Left hindlimb (tissue), 1 donor: ENCODE data around the gene ZFP90.
"Not testable (repeated sequence)": the region's sequence is repeated elsewhere in the genome, so short reads cannot be mapped to it uniquely, and the experiment has no call there.

Experiments used
- DNase-seq: peaks from one replicate; pipeline ENCODE4 v3.0.0-alpha.2; 2018

Gene ZFP90

GRCh38 chr16:68538880-68539701 lies at the start of gene ZFP90:
TSS of gene ZFP90 (plus strand) at chr16:68539291. CDS start at chr16:68539793, 502 bp downstream.
- DNase-seq: peak; percentile 92

GRCh38 chr16:68490358-68490757 lies 48.7 kb upstream of the ZFP90 start:
- no peak for DNase-seq

- DNase-seq: no peak
These were observed 48.1 kb upstream of the ZFP90 start for GRCh38 chr16:68490829-68491575.

- DNase-seq: no peak
These were observed 47.5 kb upstream of the ZFP90 start for GRCh38 chr16:68491576-68491950.

- no peak for DNase-seq
These were observed 46.9 kb upstream of the ZFP90 start for GRCh38 chr16:68492151-68492542.

- DNase-seq: no peak
These were observed 46.3 kb upstream of the ZFP90 start for GRCh38 chr16:68492543-68493411.

- DNase-seq: no peak
These were observed 45.5 kb upstream of the ZFP90 start for GRCh38 chr16:68493412-68494070.

GRCh38 chr16:68494261-68494660 lies 44.8 kb upstream of the ZFP90 start:
- DNase-seq: not testable (repeated sequence)

- no peak for DNase-seq
These were observed 42.4 kb upstream of the ZFP90 start for GRCh38 chr16:68496689-68497088.

GRCh38 chr16:68499006-68499405 lies 40.1 kb upstream of the ZFP90 start:
- no peak for DNase-seq

- DNase-seq: no peak
These were observed 35.8 kb upstream of the ZFP90 start for GRCh38 chr16:68503334-68503733.

GRCh38 chr16:68504066-68504465 lies 35.0 kb upstream of the ZFP90 start:
- DNase-seq: no peak

GRCh38 chr16:68506331-68507053 lies 32.6 kb upstream of the ZFP90 start:
- DNase-seq: no peak

GRCh38 chr16:68508013-68508412 lies 31.1 kb upstream of the ZFP90 start:
- DNase-seq: no peak

- no peak for DNase-seq
These were observed 30.4 kb upstream of the ZFP90 start for GRCh38 chr16:68508641-68509240.

GRCh38 chr16:68509381-68509780 lies 29.7 kb upstream of the ZFP90 start:
- no peak for DNase-seq

GRCh38 chr16:68510775-68511174 lies 28.3 kb upstream of the ZFP90 start:
- DNase-seq: no peak

GRCh38 chr16:68512183-68512582 lies 26.9 kb upstream of the ZFP90 start:
- DNase-seq: no peak

GRCh38 chr16:68512742-68513141 lies 26.3 kb upstream of the ZFP90 start:
- no peak for DNase-seq

- DNase-seq: no peak
These were observed 24.6 kb upstream of the ZFP90 start for GRCh38 chr16:68514511-68514910.

- no peak for DNase-seq
These were observed 21.4 kb upstream of the ZFP90 start for GRCh38 chr16:68517606-68518166.
